Endothelial cell of umbilical vein (primary cell): Measurements from ENCODE around the gene RAB25. TPM values are rescaled to one million over a fixed set of nuclear protein-coding genes. Genes with fewer than 3 reads are reported as not detected.

ENCODE experiments used
- BruUV-seq: library from RNA; stranded (reverse); fragments of 400-500 nt; replicated peaks from 2 replicates; lab custom pipeline; 2021; lab: Mats Ljungman, UMichigan
- CTCF ChIA-PET: fragments of 300-600, 350-600 bp; sonication (Branson Sonifier 250); formaldehyde crosslinking; loops from one replicate; lab custom pipeline; 2021; ENCODE audit warnings: antibody characterized with exemption, inconsistent platforms; lab: Charles Lee
- POLR2A ChIA-PET: fragments of 300-600, 350-600 bp; sonication (Branson Sonifier 250); formaldehyde crosslinking; loops from one replicate; lab custom pipeline; 2021; ENCODE audit warnings: antibody characterized with exemption, inconsistent platforms; lab: Charles Lee
- DNase-seq: peaks from one replicate; pipeline ENCODE4 v3.0.0-alpha.2; 2011; ENCODE audit warnings: low read depth, low spot score
- FAIRE-seq: peaks from 2 replicates; lab custom pipeline; 2011; peaks lifted over from hg19 to GRCh38; lab: Jason Lieb, UNC
- H2AFZ ChIP-seq: 2 replicates; pipeline ENCODE4 v1.6.0; 2012; ENCODE audit warnings: low read depth, low read length, control low read depth, inconsistent platforms
- H3K27ac ChIP-seq: 2 replicates; pipeline ENCODE4 v1.5.1; 2011; ENCODE audit warnings: low read depth, mild to moderate bottlenecking, control low read depth, low read length, moderate library complexity; ENCODE audit not compliant: insufficient read depth
- H3K27me3 ChIP-seq, 2 experiments: 2 replicates each; pipeline versions ENCODE4 v1.6.0 to v1.6.1; 2011; ENCODE audit warnings: low read length in 2 of 2, mixed read lengths in 1 of 2; ENCODE audit not compliant: control insufficient read depth in 2 of 2, insufficient read depth in 2 of 2
- H3K36me3 ChIP-seq, 2 experiments: 2 replicates in 1 of 2; 3 replicates in 1 of 2; pipeline ENCODE4 v1.5.1; 2011; ENCODE audit warnings: low read length in 2 of 2, mild to moderate bottlenecking in 1 of 2, moderate library complexity in 1 of 2; ENCODE audit not compliant: control insufficient read depth in 2 of 2, insufficient read depth in 2 of 2; ENCODE audit errors: extremely low read depth in 1 of 2
- H3K4me1 ChIP-seq: 3 replicates; pipeline ENCODE4 v1.5.1; 2011; ENCODE audit warnings: mild to moderate bottlenecking, low read length; ENCODE audit not compliant: control insufficient read depth, insufficient read depth; ENCODE audit errors: extremely low read depth
- H3K4me2 ChIP-seq: 2 replicates; pipeline ENCODE4 v1.6.1; 2011; ENCODE audit warnings: low read length, control low read depth, mixed read lengths; ENCODE audit not compliant: insufficient read depth
- H3K4me3 ChIP-seq, 3 experiments: fragments of 200-600 bp in 1 of 3; sonication (generic), shearing (Covaris generic) in 1 of 3; replicated peaks in 1 of 3; 2 replicates each; pipeline ENCODE4 v1.5.1; 2011 to 2016; ENCODE audit warnings: control low read depth in 3 of 3, low read length in 3 of 3, mild to moderate bottlenecking in 2 of 3, inconsistent platforms in 1 of 3, low read depth in 1 of 3, moderate library complexity in 1 of 3; ENCODE audit not compliant: insufficient read depth in 1 of 3
- H3K79me2 ChIP-seq: 2 replicates; pipeline ENCODE4 v1.6.0; 2012; ENCODE audit warnings: low read length, inconsistent platforms; ENCODE audit not compliant: control insufficient read depth, insufficient read depth
- H3K9ac ChIP-seq: replicated peaks from 2 replicates; pipeline ENCODE3; 2011; ENCODE audit warnings: low read length, control low read depth; ENCODE audit not compliant: insufficient read depth; ENCODE audit errors: extremely low read depth
- H3K9me1 ChIP-seq: replicated peaks from 3 replicates; pipeline ENCODE4 v1.6.0; 2011; ENCODE audit warnings: mild to moderate bottlenecking, low read length; ENCODE audit not compliant: control insufficient read depth, insufficient read depth; ENCODE audit errors: extremely low read depth
- H3K9me3 ChIP-seq: replicated peaks from 2 replicates; pipeline ENCODE4 v1.5.1; 2012; ENCODE audit warnings: low read length, inconsistent platforms; ENCODE audit not compliant: control insufficient read depth, insufficient read depth
- H4K20me1 ChIP-seq: replicated peaks from 2 replicates; pipeline ENCODE3; 2011; ENCODE audit warnings: mild to moderate bottlenecking, low read length; ENCODE audit not compliant: control insufficient read depth, insufficient read depth; ENCODE audit errors: extremely low read depth
- EZH2 ChIP-seq: IDR thresholded peaks from 2 replicates; pipeline ENCODE4 v1.6.1; 2012; ENCODE audit warnings: borderline replicate concordance, low read depth, mild to moderate bottlenecking, moderate library complexity, low read length, inconsistent platforms; ENCODE audit not compliant: severe bottlenecking
- FOS ChIP-seq: IDR thresholded peaks from 2 replicates; pipeline ENCODE4 v1.6.1; 2011; ENCODE audit warnings: mild to moderate bottlenecking, low read length, moderate library complexity, borderline replicate concordance; ENCODE audit not compliant: insufficient read depth
- GATA2 ChIP-seq: IDR thresholded peaks from 2 replicates; pipeline ENCODE4 v1.7.0; 2011; ENCODE audit warnings: low read depth, mild to moderate bottlenecking, moderate library complexity, mixed read lengths, low read length; ENCODE audit not compliant: insufficient read length, insufficient read depth
- JUN ChIP-seq: IDR thresholded peaks from 2 replicates; pipeline ENCODE4 v1.6.1; 2011; ENCODE audit warnings: borderline replicate concordance, low read depth; ENCODE audit not compliant: insufficient read length, insufficient read depth
- MAX ChIP-seq: IDR thresholded peaks from 2 replicates; pipeline ENCODE4 v1.6.1; 2011; ENCODE audit not compliant: insufficient read depth, insufficient read length
- MYC ChIP-seq: IDR thresholded peaks from one replicate; pipeline ENCODE4 v1.6.1; 2011; ENCODE audit warnings: mild to moderate bottlenecking, low read depth, low read length
- POLR2A ChIP-seq: IDR thresholded peaks from 2 replicates; pipeline ENCODE4 v1.6.1; 2012; ENCODE audit warnings: low read depth, mild to moderate bottlenecking, control low read depth, low read length
- POLR2AphosphoS5 ChIP-seq: IDR thresholded peaks from 2 replicates; pipeline ENCODE4 v1.6.1; 2012; ENCODE audit warnings: low read depth, mild to moderate bottlenecking, control low read depth, low read length, moderate library complexity; ENCODE audit not compliant: insufficient read depth
- dilution Hi-C: fragments of 300-500 bp; cut with MboI; formaldehyde crosslinking; loops from one replicate; pipeline ENCODE4 v1.15.0; 2019; ENCODE audit warnings: low sequenced_read_pairs; ENCODE audit not compliant: extremely low pct_ligation_motif_present
- intact Hi-C: fragments of 100-400 bp; cut with micrococcal nuclease; formaldehyde crosslinking; loops from one replicate; pipeline ENCODE4 v1.10.0; 2022
- polyA plus RNA-seq, 4 experiments: library from polyadenylated mRNA; depleted of rRNA in 3 of 4; stranded (reverse) in 3 of 4; unstranded in 1 of 4; fragments of >200 nt; gene quantifications; 2 replicates each; pipeline versions ENCODE4 v1.2.1 to v1.2.3, GENCODE V29; 2011 to 2012; ENCODE audit warnings: missing spikeins in 1 of 4
- total RNA-seq: library from RNA; stranded (reverse); gene quantifications from 2 replicates; pipeline ENCODE4 v1.2.3, GENCODE V29; 2021
- TF ChIP-seq, protein P1 (sequence below), 2 donors: IDR thresholded peaks; 1 replicate in 1 of 2; 2 replicates in 1 of 2; pipeline ENCODE4 v1.5.1; 2011; ENCODE audit warnings: low read length in 2 of 2, mild to moderate bottlenecking in 2 of 2, moderate library complexity in 2 of 2, control low read depth in 1 of 2, inconsistent platforms in 1 of 2, low read depth in 1 of 2; ENCODE audit not compliant: insufficient read depth in 1 of 2; ENCODE audit errors: extremely low read depth in 1 of 2

Gene RAB25
- total and polyA plus RNA-seq, 2 donors (not counting 3 experiments of a cell fraction or from before 2014, with no cell fraction given) = not detected

DNA sequence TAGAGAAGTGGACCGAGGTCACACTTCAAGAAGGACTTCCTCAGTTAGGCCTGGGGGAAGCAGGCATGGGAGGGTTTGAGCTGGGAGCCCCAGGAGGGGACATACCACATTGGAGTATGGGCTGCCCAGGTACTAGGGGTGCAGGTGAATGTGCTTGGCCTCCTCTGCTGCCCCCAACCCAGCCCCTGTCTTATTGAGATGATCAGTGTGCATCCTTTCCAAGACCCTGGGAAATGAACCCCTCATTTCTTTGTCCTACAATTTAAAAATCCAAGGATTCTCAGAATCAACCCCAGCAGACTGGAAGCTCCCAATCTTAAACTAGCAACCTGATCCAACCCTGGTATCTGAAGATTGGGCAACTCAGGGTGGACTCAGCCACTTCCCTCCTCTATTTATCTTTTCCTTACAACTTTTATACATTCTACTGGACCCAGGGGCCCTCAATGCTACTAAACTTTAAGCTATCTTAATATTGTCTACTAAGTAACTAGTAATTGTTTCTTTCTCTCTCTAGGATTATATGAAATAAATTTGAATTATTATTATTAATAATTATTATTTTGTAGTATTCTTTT is 12.2 kb downstream of the RAB25 start:
- H3K4me2 ChIP-seq = no peak overlapping the region
- H3K9me3 ChIP-seq = no peaks in the 10 kb centered on the region
- no peak overlapping the region for H3K4me3 ChIP-seq
- no peaks in the 10 kb centered on the region for H3K27me3 ChIP-seq
- no peaks in the 10 kb centered on the region for H3K9me1 ChIP-seq
- intact Hi-C loops (no loop called here), dilution Hi-C loops (no loop called here)
- no peak overlapping the region for H3K9ac ChIP-seq
- H3K27ac ChIP-seq = no peak overlapping the region
- BruUV-seq = no TSS peak
- H4K20me1 ChIP-seq = no peaks in the 10 kb centered on the region
- H3K4me1 ChIP-seq = peaks cover 9% of the 10 kb centered on the region
- CTCF ChIA-PET = interaction anchor here (0.9 to 1.1 kb wide), 3 partner anchors 16 to 57 kb away, joined by 3 read pairs; no protein-coding TSS in a partner anchor
- POLR2A ChIA-PET = no interaction called here
- H3K36me3 ChIP-seq = peaks cover 8 to 34% of the 10 kb centered on the region in 2 experiments
- H3K79me2 ChIP-seq = peaks cover 16% of the 10 kb centered on the region
- TF ChIP-seq FOS (no peak), GATA2 (no peak), MYC (no peak), JUN (no peak), EZH2 (no peak), POLR2AphosphoS5 (no peak), MAX (no peak), POLR2A (no peak)
- TF ChIP-seq, protein P1, sequence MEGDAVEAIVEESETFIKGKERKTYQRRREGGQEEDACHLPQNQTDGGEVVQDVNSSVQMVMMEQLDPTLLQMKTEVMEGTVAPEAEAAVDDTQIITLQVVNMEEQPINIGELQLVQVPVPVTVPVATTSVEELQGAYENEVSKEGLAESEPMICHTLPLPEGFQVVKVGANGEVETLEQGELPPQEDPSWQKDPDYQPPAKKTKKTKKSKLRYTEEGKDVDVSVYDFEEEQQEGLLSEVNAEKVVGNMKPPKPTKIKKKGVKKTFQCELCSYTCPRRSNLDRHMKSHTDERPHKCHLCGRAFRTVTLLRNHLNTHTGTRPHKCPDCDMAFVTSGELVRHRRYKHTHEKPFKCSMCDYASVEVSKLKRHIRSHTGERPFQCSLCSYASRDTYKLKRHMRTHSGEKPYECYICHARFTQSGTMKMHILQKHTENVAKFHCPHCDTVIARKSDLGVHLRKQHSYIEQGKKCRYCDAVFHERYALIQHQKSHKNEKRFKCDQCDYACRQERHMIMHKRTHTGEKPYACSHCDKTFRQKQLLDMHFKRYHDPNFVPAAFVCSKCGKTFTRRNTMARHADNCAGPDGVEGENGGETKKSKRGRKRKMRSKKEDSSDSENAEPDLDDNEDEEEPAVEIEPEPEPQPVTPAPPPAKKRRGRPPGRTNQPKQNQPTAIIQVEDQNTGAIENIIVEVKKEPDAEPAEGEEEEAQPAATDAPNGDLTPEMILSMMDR (IDR thresholded peaks at IDR 0.05; ENCODE audit: extremely low read depth in 1 of 2, insufficient read depth in 1 of 2, low read depth in 1 of 2, low read length in 2 of 2) = no peak
- H2AFZ ChIP-seq = no peak overlapping the region
- no peak for FAIRE-seq
- no peak for DNase-seq
